Smooth muscle cell (in vitro differentiated cells): ENCODE data around the gene PLEKHO2. TPM values are rescaled to one million over a fixed set of nuclear protein-coding genes. Genes with fewer than 3 reads are reported as not detected.

Source experiments
- DNase-seq: peaks from one replicate; lab custom pipeline; 2025; ENCODE audit not compliant: unreplicated experiment; lab: John Stamatoyannopoulos, UW
- H2AFZ ChIP-seq: fragments of 200-600 bp; sonication (generic); 2 replicates; pipeline ENCODE4 v1.6.0; 2016; ENCODE audit warnings: antibody characterized with exemption, low read depth, mild to moderate bottlenecking
- H3F3A ChIP-seq: fragments of 200-600 bp; sonication (generic); 2 replicates; pipeline ENCODE4 v1.6.0; 2017; ENCODE audit warnings: antibody characterized with exemption, low read depth
- H3K27ac ChIP-seq: fragments of 200-600 bp; sonication (generic); 2 replicates; pipeline ENCODE4 v1.5.1; 2016; ENCODE audit warnings: low read depth, mild to moderate bottlenecking
- H3K27me3 ChIP-seq: fragments of 200-600 bp; sonication (generic); 2 replicates; pipeline ENCODE4 v1.6.1; 2016; ENCODE audit warnings: low read depth, mild to moderate bottlenecking
- H3K36me3 ChIP-seq: fragments of 200-600 bp; sonication (generic); 2 replicates; pipeline ENCODE4 v1.5.1; 2016; ENCODE audit warnings: low read depth
- H3K4me1 ChIP-seq: fragments of 200-600 bp; sonication (generic); 2 replicates; pipeline ENCODE4 v1.5.1; 2016; ENCODE audit warnings: low read depth
- H3K4me2 ChIP-seq: fragments of 200-600 bp; sonication (generic); 2 replicates; pipeline ENCODE4 v1.6.0; 2016; ENCODE audit warnings: mild to moderate bottlenecking
- H3K4me3 ChIP-seq: fragments of 200-600 bp; sonication (generic); 2 replicates; pipeline ENCODE4 v1.5.1; 2016; ENCODE audit warnings: mild to moderate bottlenecking
- H3K79me2 ChIP-seq: fragments of 200-600 bp; sonication (generic); 2 replicates; pipeline ENCODE4 v1.6.0; 2016; ENCODE audit warnings: low read depth, mild to moderate bottlenecking
- H3K9ac ChIP-seq: fragments of 200-600 bp; sonication (generic); 2 replicates; pipeline ENCODE4 v1.6.0; 2016; ENCODE audit warnings: low read depth
- H3K9me3 ChIP-seq: fragments of 200-600 bp; sonication (generic); replicated peaks from 2 replicates; pipeline ENCODE4 v1.5.1; 2016; ENCODE audit warnings: low read depth
- H4K20me1 ChIP-seq: fragments of 200-600 bp; sonication (generic); 2 replicates; pipeline ENCODE4 v1.6.0; 2016; ENCODE audit warnings: low read depth
- CTCF ChIP-seq: fragments of 200-600 bp; sonication (generic); IDR thresholded peaks from 2 replicates; pipeline ENCODE4 v1.5.1; 2017; ENCODE audit warnings: borderline replicate concordance, mild to moderate bottlenecking, antibody characterized with exemption; ENCODE audit not compliant: insufficient read depth, poor library complexity, severe bottlenecking
- WGBS: methylation state at CpG from one replicate; pipeline ENCODE4 v1.1.7; 2016; ENCODE audit warnings: low lambda C conversion rate; 5-methylcytosine and 5-hydroxymethylcytosine counted together
- polyA plus RNA-seq: library from polyadenylated mRNA; unstranded; fragments of >200 nt; fragmentation: Nextera tagmentation; extraction: Ambion mirVana; gene quantifications from 2 replicates; pipeline ENCODE4 v1.2.1, GENCODE V29; 2016
- total RNA-seq: library from RNA; depleted of rRNA; stranded (reverse); fragments of >200 nt; gene quantifications from 2 replicates; pipeline ENCODE4 v1.2.3, GENCODE V29; 2014

PLEKHO2 gene
- total and polyA plus RNA-seq, 2 experiments from 2014 or later, result 7.9 to 16.3 TPM

GRCh38 chr15:64869501-64869900 lies 27.8 kb downstream of the PLEKHO2 start:
- Histone ChIP-seq H3K27ac (no peak overlapping the region), H3K27me3 (no peaks in the 10 kb centered on the region), H3F3A (no peaks in the 10 kb centered on the region), H3K4me1 (peaks cover 7% of the 10 kb centered on the region), H3K4me3 (no peak overlapping the region), H3K4me2 (no peak overlapping the region), H3K9me3 (no peaks in the 10 kb centered on the region), H4K20me1 (no peaks in the 10 kb centered on the region), H3K9ac (no peak overlapping the region), H3K36me3 (no peaks in the 10 kb centered on the region), H2AFZ (no peak overlapping the region), H3K79me2 (no peaks in the 10 kb centered on the region)
- no peak for DNase-seq
- no peak for TF ChIP-seq CTCF

- Histone ChIP-seq H4K20me1 (no peaks in the 10 kb centered on the region), H3K36me3 (no peaks in the 10 kb centered on the region), H3K4me1 (peaks cover 11% of the 10 kb centered on the region), H2AFZ (no peak overlapping the region), H3F3A (no peaks in the 10 kb centered on the region), H3K4me2 (no peak overlapping the region), H3K4me3 (no peak overlapping the region), H3K27me3 (no peaks in the 10 kb centered on the region), H3K27ac (no peak overlapping the region), H3K79me2 (no peaks in the 10 kb centered on the region), H3K9ac (no peak overlapping the region), H3K9me3 (no peaks in the 10 kb centered on the region)
- DNase-seq, result no peak
- WGBS, result 95% methylated on average over 9 of the region's 9 CpGs
- no peak for TF ChIP-seq CTCF
Observed at GRCh38 chr15:64870353-64870752, 28.6 kb downstream of the PLEKHO2 start.

- Histone ChIP-seq H3K4me1 (peaks cover 5% of the 10 kb centered on the region), H3K4me3 (no peak overlapping the region), H3K9ac (no peak overlapping the region), H3K27ac (no peak overlapping the region), H3K4me2 (no peak overlapping the region), H4K20me1 (no peaks in the 10 kb centered on the region), H3K9me3 (no peaks in the 10 kb centered on the region), H3K27me3 (no peaks in the 10 kb centered on the region), H2AFZ (no peak overlapping the region), H3K36me3 (no peaks in the 10 kb centered on the region), H3K79me2 (no peaks in the 10 kb centered on the region), H3F3A (no peaks in the 10 kb centered on the region)
- WGBS, result 40% methylated on average over 3 of the region's 3 CpGs
- no peak for DNase-seq
- TF ChIP-seq CTCF, result no peak
Observed at GRCh38 chr15:64875641-64876223, 34.0 kb downstream of the PLEKHO2 start.

GRCh38 chr15:64877435-64877834 lies 35.7 kb downstream of the PLEKHO2 start:
- Histone ChIP-seq H3K4me2 (no peak overlapping the region), H3K27me3 (no peaks in the 10 kb centered on the region), H3K36me3 (no peaks in the 10 kb centered on the region), H2AFZ (no peak overlapping the region), H3K27ac (no peak overlapping the region), H3K79me2 (no peaks in the 10 kb centered on the region), H3K4me1 (peaks cover 12% of the 10 kb centered on the region), H3F3A (no peaks in the 10 kb centered on the region), H3K9ac (no peak overlapping the region), H3K9me3 (no peaks in the 10 kb centered on the region), H4K20me1 (no peaks in the 10 kb centered on the region), H3K4me3 (no peak overlapping the region)
- WGBS, result 82% methylated on average over 3 of the region's 3 CpGs
- no peak for DNase-seq
- no peak for TF ChIP-seq CTCF
